Astrocyte (in vitro differentiated cells and primary cell): Measurements from ENCODE around the gene NOB1. TPM values are rescaled to one million over a fixed set of nuclear protein-coding genes. Genes with fewer than 3 reads are reported as not detected.

Experiments
- DNase-seq: peaks from one replicate; pipeline ENCODE4 v3.0.0-alpha.2; 2010; ENCODE audit warnings: low read depth
- FAIRE-seq: peaks from 2 replicates; lab custom pipeline; 2011; peaks lifted over from hg19 to GRCh38; lab: Jason Lieb, UNC
- H2AFZ ChIP-seq: 2 replicates; pipeline ENCODE4 v1.6.0; 2012; ENCODE audit warnings: low read depth, low read length, inconsistent platforms
- H3K27ac ChIP-seq: 2 replicates; pipeline ENCODE4 v1.5.1; 2011; ENCODE audit warnings: low read depth, low read length, inconsistent platforms
- H3K27me3 ChIP-seq: 2 replicates; pipeline ENCODE4 v1.6.0; 2011; ENCODE audit warnings: low read length, inconsistent platforms; ENCODE audit not compliant: insufficient read depth
- H3K36me3 ChIP-seq: 2 replicates; pipeline ENCODE4 v1.5.1; 2011; ENCODE audit warnings: low read length, inconsistent platforms; ENCODE audit not compliant: insufficient read depth
- H3K4me1 ChIP-seq: 2 replicates; pipeline ENCODE4 v1.5.1; 2011; ENCODE audit warnings: low read length, inconsistent platforms; ENCODE audit not compliant: insufficient read depth
- H3K4me2 ChIP-seq: 2 replicates; pipeline ENCODE4 v1.6.0; 2012; ENCODE audit warnings: low read length, inconsistent platforms
- H3K4me3 ChIP-seq: 2 replicates; pipeline ENCODE4 v1.5.1; 2011; ENCODE audit warnings: low read depth, mild to moderate bottlenecking, low read length, inconsistent platforms; ENCODE audit not compliant: insufficient read depth
- H3K79me2 ChIP-seq: 2 replicates; pipeline ENCODE4 v1.6.0; 2012; ENCODE audit warnings: mild to moderate bottlenecking, low read length, inconsistent platforms; ENCODE audit not compliant: insufficient read depth
- H3K9ac ChIP-seq: 2 replicates; pipeline ENCODE4 v1.6.0; 2012; ENCODE audit warnings: mild to moderate bottlenecking, low read length, inconsistent platforms
- H3K9me3 ChIP-seq: 2 replicates; pipeline ENCODE4 v1.5.1; 2012; ENCODE audit warnings: low read depth, mild to moderate bottlenecking, low read length, inconsistent platforms; ENCODE audit not compliant: insufficient read depth
- H4K20me1 ChIP-seq: 2 replicates; pipeline ENCODE4 v1.6.0; 2012; ENCODE audit warnings: low read length, inconsistent platforms; ENCODE audit not compliant: insufficient read depth
- H3K27ac Mint-ChIP-seq: one replicate; pipeline ENCODE4 v1.8.0; 2021; ENCODE audit warnings: mild to moderate bottlenecking, mixed read lengths; ENCODE audit not compliant: unreplicated experiment
- H3K27me3 Mint-ChIP-seq: one replicate; pipeline ENCODE4 v1.8.0; 2021; ENCODE audit warnings: low read depth, mixed read lengths; ENCODE audit not compliant: unreplicated experiment
- H3K36me3 Mint-ChIP-seq: one replicate; pipeline ENCODE4 v1.8.0; 2021; ENCODE audit warnings: low read depth, mixed read lengths; ENCODE audit not compliant: unreplicated experiment
- H3K4me1 Mint-ChIP-seq: one replicate; pipeline ENCODE4 v1.8.0; 2021; ENCODE audit warnings: low read depth, mixed read lengths; ENCODE audit not compliant: unreplicated experiment
- H3K4me3 Mint-ChIP-seq: one replicate; pipeline ENCODE4 v1.8.0; 2021; ENCODE audit warnings: mild to moderate bottlenecking, moderate library complexity, mixed read lengths; ENCODE audit not compliant: unreplicated experiment
- H3K9me3 Mint-ChIP-seq: one replicate; pipeline ENCODE4 v1.8.0; 2021; ENCODE audit warnings: mild to moderate bottlenecking, mixed read lengths; ENCODE audit not compliant: unreplicated experiment
- CTCF ChIP-seq: IDR thresholded peaks from 2 replicates; pipeline ENCODE4 v1.5.1; 2011; ENCODE audit warnings: low read depth, mild to moderate bottlenecking, inconsistent platforms, low read length, moderate library complexity; ENCODE audit not compliant: insufficient read depth
- EZH2 ChIP-seq: IDR thresholded peaks from 2 replicates; pipeline ENCODE4 v1.6.1; 2012; ENCODE audit warnings: mild to moderate bottlenecking, low read length, inconsistent platforms; ENCODE audit not compliant: insufficient read depth
- total RNA-seq: library from RNA; stranded (reverse); gene quantifications from 2 replicates; pipeline ENCODE4 v1.2.1, GENCODE V29; 2021

NOB1 gene
- total RNA-seq, 1 donor from 2014 or later = 46.0 TPM

GRCh38 chr16:69725480-69726312 lies 29.0 kb downstream of the NOB1 start:
- Histone ChIP-seq H3K79me2 (peaks cover 46% of the 10 kb centered on the region), H3K9me3 (no peaks in the 10 kb centered on the region), H2AFZ (peak overlapping the region; percentile 54), H4K20me1 (no peaks in the 10 kb centered on the region), H3K36me3 (peaks cover 4% of the 10 kb centered on the region), H3K4me1 (peaks cover 19% of the 10 kb centered on the region), H3K4me3 (peak overlapping the region; percentile 90), H3K9ac (peak overlapping the region; percentile 82), H3K4me2 (peak overlapping the region; percentile 84), H3K27ac (peak overlapping the region; percentile 85), H3K27me3 (no peaks in the 10 kb centered on the region)
- no peak for TF ChIP-seq CTCF
- TF ChIP-seq EZH2 = no peak
- Mint-ChIP-seq H3K4me3 (peak overlapping the region; percentile 85), H3K9me3 (no peaks in the 10 kb centered on the region), H3K4me1 (peaks cover 11% of the 10 kb centered on the region), H3K27ac (peak overlapping the region; percentile 98), H3K36me3 (peaks cover 8% of the 10 kb centered on the region), H3K27me3 (no peaks in the 10 kb centered on the region)
- FAIRE-seq (no peak), DNase-seq (no peak)

- no peak for DNase-seq
- Mint-ChIP-seq H3K36me3 (peaks cover 12% of the 10 kb centered on the region), H3K27ac (no peak overlapping the region), H3K4me1 (peaks cover 11% of the 10 kb centered on the region), H3K9me3 (no peaks in the 10 kb centered on the region), H3K4me3 (peak overlapping the region; percentile 85), H3K27me3 (no peaks in the 10 kb centered on the region)
- H3K79me2 ChIP-seq = peaks cover 51% of the 10 kb centered on the region
- H3K4me1 ChIP-seq = peaks cover 19% of the 10 kb centered on the region
- peak overlapping the region; percentile 90 for H3K4me3 ChIP-seq
- no peak for TF ChIP-seq CTCF
- TF ChIP-seq EZH2 = no peak
- H3K36me3 ChIP-seq = peaks cover 4% of the 10 kb centered on the region
- H3K27me3 ChIP-seq = no peaks in the 10 kb centered on the region
- no peak for FAIRE-seq
- H2AFZ ChIP-seq = no peak overlapping the region
- no peaks in the 10 kb centered on the region for H4K20me1 ChIP-seq
- peak overlapping the region; percentile 84 for H3K4me2 ChIP-seq
- peak overlapping the region; percentile 16 for H3K9ac ChIP-seq
- no peaks in the 10 kb centered on the region for H3K9me3 ChIP-seq
- no peak overlapping the region for H3K27ac ChIP-seq
These were observed 29.7 kb downstream of the NOB1 start for GRCh38 chr16:69724981-69725479.
